Upper lobe of left lung (tissue), 4 donors: ENCODE results near the gene MCU.

Source experiments
- EP300 ChIP-seq, 4 donors: sonication (generic); formaldehyde crosslinking; IDR thresholded peaks; one replicate each; pipeline ENCODE4 v1.5.1; 2017; ENCODE audit warnings: antibody characterized with exemption in 4 of 4, control low read depth in 2 of 4
- POLR2A ChIP-seq, 4 donors: fragments of 450-650 bp; IDR thresholded peaks; one replicate each; pipeline ENCODE4 v1.5.1; 2016 to 2017; ENCODE audit warnings: antibody characterized with exemption in 4 of 4, mild to moderate bottlenecking in 2 of 4
- POLR2AphosphoS5 ChIP-seq, 2 donors: sonication (generic); formaldehyde crosslinking; IDR thresholded peaks; one replicate each; pipeline ENCODE4 v1.5.1; 2017; ENCODE audit warnings: antibody characterized with exemption in 2 of 2
- TF ChIP-seq, protein P1 (sequence below), 6 experiments: fragments of 450-650 bp in 4 of 6; fragments of 200-600 bp in 2 of 6; sonication (generic) in 2 of 6; IDR thresholded peaks; one replicate each; pipeline ENCODE4 v1.5.1; 2016 to 2019; ENCODE audit warnings: antibody characterized with exemption in 6 of 6

DNA sequence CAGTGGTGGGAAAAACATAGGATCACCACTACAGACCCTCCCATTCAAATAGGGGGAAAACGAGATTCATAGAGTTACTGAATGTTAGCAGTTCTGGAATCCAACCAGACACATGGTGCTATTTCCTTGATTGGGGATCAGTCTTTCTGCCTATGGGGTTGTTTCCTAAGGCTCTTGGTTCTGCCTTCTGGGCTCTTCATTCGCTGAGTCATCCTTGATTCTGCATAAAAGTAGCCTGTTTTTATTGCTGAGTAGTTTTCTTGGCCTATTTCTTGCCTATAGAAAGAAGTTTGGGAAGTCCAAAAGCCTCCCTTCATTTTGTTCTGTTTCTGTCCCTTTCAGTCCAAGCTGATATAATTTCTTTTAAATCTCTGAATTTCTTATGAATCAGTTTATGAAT, 102.3 kb downstream of the MCU start:
- TF ChIP-seq POLR2AphosphoS5 (IDR thresholded peaks at IDR 0.05) (no peak), POLR2A (IDR thresholded peaks at IDR 0.05) (no peak), EP300 (IDR thresholded peaks at IDR 0.05) (no peak)
- TF ChIP-seq, protein P1, sequence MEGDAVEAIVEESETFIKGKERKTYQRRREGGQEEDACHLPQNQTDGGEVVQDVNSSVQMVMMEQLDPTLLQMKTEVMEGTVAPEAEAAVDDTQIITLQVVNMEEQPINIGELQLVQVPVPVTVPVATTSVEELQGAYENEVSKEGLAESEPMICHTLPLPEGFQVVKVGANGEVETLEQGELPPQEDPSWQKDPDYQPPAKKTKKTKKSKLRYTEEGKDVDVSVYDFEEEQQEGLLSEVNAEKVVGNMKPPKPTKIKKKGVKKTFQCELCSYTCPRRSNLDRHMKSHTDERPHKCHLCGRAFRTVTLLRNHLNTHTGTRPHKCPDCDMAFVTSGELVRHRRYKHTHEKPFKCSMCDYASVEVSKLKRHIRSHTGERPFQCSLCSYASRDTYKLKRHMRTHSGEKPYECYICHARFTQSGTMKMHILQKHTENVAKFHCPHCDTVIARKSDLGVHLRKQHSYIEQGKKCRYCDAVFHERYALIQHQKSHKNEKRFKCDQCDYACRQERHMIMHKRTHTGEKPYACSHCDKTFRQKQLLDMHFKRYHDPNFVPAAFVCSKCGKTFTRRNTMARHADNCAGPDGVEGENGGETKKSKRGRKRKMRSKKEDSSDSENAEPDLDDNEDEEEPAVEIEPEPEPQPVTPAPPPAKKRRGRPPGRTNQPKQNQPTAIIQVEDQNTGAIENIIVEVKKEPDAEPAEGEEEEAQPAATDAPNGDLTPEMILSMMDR (IDR thresholded peaks at IDR 0.05) = no peak
